ENCODE measurements around the gene AGBL5.

Gene AGBL5

GRCh38 chr2:27006602-27007415 lies 44.7 kb upstream of the AGBL5 start:
- H3K4me3 ChIP-seq (replicated peaks; ENCODE audit: low read depth, low read length), result no peak overlapping the region
- no peak for DNase-seq (ENCODE audit: extremely low read depth, insufficient read length)
- TF ChIP-seq CTCF (IDR thresholded peaks at IDR 0.05; ENCODE audit: insufficient read depth, low read length, poor library complexity, severe bottlenecking), result no peak
- H3K36me3 ChIP-seq (ENCODE audit: control insufficient read depth, insufficient read depth, low read length), result no peaks in the 10 kb centered on the region
- H3K27me3 ChIP-seq (replicated peaks; ENCODE audit: control insufficient read depth, insufficient read depth, low read length), result no peaks in the 10 kb centered on the region

- DNase-seq (ENCODE audit: extremely low read depth, insufficient read length), result no peak
- no peaks in the 10 kb centered on the region for H3K36me3 ChIP-seq (ENCODE audit: control insufficient read depth, insufficient read depth, low read length)
- H3K27me3 ChIP-seq (replicated peaks; ENCODE audit: control insufficient read depth, insufficient read depth, low read length), result no peaks in the 10 kb centered on the region
- TF ChIP-seq CTCF (IDR thresholded peaks at IDR 0.05; ENCODE audit: insufficient read depth, low read length, poor library complexity, severe bottlenecking), result no peak
- no peak overlapping the region for H3K4me3 ChIP-seq (replicated peaks; ENCODE audit: low read depth, low read length)
Measured at GRCh38 chr2:27007416-27008374, 43.8 kb upstream of the AGBL5 start.

DNA sequence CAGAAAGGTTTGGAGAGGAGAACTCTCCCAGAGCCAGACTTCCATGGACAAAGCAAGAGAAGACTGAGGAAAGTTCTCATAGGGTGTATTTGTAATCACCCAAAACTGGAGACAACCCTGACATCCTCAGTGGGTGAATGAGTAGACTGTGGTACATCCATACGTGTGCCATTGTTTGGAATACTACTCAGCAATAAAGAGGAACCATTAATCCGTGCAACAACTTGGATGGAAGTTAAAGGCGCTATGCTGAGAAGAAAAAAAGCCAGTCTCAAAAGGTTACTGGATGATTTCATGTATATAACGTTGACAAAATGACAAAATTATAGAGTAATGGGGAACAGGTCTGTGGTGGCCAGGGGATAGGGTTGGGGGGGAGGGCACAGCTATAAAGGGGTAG lies 42.8 kb upstream of the AGBL5 start:
- Histone ChIP-seq H3K27me3 (replicated peaks; ENCODE audit: control insufficient read depth, insufficient read depth, low read length) (no peaks in the 10 kb centered on the region), H3K4me3 (replicated peaks; ENCODE audit: low read depth, low read length) (no peak overlapping the region), H3K36me3 (ENCODE audit: control insufficient read depth, insufficient read depth, low read length) (no peaks in the 10 kb centered on the region)
- DNase-seq (ENCODE audit: extremely low read depth, insufficient read length), result no peak
- no peak for TF ChIP-seq CTCF (IDR thresholded peaks at IDR 0.05; ENCODE audit: insufficient read depth, low read length, poor library complexity, severe bottlenecking)

- no peaks in the 10 kb centered on the region for H3K36me3 ChIP-seq (ENCODE audit: control insufficient read depth, insufficient read depth, low read length)
- no peak for TF ChIP-seq CTCF (IDR thresholded peaks at IDR 0.05; ENCODE audit: insufficient read depth, low read length, poor library complexity, severe bottlenecking)
- H3K4me3 ChIP-seq (replicated peaks; ENCODE audit: low read depth, low read length), result no peak overlapping the region
- H3K27me3 ChIP-seq (replicated peaks; ENCODE audit: control insufficient read depth, insufficient read depth, low read length), result no peaks in the 10 kb centered on the region
- DNase-seq (ENCODE audit: extremely low read depth, insufficient read length), result no peak
Measured at GRCh38 chr2:27009083-27009482, 42.4 kb upstream of the AGBL5 start.

DNA sequence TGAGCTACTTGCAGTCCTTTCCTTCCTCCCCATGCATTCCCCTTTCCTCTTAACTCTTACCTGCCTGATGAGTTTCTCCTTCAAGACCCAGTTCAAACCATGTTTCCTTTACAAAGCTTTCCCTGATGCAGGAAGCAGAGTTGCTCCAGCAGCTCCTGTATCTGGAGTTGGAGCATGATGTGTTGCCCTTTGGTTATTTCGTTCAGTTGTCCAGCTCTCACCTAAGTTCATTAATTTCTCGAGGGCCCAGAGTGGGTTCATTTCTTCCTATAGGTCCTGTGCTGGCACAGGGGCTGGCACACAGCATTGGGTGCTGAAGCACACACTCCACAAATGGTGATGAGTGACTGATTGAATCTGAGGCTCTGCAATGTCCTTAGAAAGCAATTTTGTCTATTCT lies 41.8 kb upstream of the AGBL5 start:
- DNase-seq (ENCODE audit: extremely low read depth, insufficient read length), result no peak
- TF ChIP-seq CTCF (IDR thresholded peaks at IDR 0.05; ENCODE audit: insufficient read depth, low read length, poor library complexity, severe bottlenecking), result no peak
- no peaks in the 10 kb centered on the region for H3K36me3 ChIP-seq (ENCODE audit: control insufficient read depth, insufficient read depth, low read length)
- H3K27me3 ChIP-seq (replicated peaks; ENCODE audit: control insufficient read depth, insufficient read depth, low read length), result no peaks in the 10 kb centered on the region
- no peak overlapping the region for H3K4me3 ChIP-seq (replicated peaks; ENCODE audit: low read depth, low read length)

Data from GM06990 (cell line).